Measurements from ENCODE around the gene HSDL1.

DNA sequence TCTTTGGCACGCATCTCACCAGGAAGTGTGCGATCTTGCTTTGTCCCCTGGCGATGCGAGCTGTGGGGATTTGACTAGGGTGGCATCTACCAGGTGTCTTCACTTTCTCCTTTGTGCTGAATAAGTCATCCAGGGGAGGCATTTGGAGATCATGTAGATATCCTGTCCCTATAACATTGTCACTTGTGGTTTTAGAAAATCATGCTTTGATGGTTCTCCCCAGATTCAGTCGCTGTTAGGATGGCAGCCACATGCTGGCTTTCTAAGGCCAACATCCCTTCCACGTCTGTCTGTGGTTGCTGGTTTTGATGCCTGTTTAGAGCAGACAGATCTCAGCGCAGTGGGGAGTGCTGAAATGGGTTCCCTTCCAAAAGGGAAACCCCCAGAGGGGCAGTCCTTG lies 48.5 kb upstream of the HSDL1 start:
- TF ChIP-seq, protein P1, sequence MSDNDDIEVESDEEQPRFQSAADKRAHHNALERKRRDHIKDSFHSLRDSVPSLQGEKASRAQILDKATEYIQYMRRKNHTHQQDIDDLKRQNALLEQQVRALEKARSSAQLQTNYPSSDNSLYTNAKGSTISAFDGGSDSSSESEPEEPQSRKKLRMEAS (IDR thresholded peaks at IDR 0.05; ENCODE audit: low read depth, low read length) = no peak
- TF ChIP-seq, protein P2, sequence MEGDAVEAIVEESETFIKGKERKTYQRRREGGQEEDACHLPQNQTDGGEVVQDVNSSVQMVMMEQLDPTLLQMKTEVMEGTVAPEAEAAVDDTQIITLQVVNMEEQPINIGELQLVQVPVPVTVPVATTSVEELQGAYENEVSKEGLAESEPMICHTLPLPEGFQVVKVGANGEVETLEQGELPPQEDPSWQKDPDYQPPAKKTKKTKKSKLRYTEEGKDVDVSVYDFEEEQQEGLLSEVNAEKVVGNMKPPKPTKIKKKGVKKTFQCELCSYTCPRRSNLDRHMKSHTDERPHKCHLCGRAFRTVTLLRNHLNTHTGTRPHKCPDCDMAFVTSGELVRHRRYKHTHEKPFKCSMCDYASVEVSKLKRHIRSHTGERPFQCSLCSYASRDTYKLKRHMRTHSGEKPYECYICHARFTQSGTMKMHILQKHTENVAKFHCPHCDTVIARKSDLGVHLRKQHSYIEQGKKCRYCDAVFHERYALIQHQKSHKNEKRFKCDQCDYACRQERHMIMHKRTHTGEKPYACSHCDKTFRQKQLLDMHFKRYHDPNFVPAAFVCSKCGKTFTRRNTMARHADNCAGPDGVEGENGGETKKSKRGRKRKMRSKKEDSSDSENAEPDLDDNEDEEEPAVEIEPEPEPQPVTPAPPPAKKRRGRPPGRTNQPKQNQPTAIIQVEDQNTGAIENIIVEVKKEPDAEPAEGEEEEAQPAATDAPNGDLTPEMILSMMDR (IDR thresholded peaks at IDR 0.05; ENCODE audit: low read depth, low read length) = no peak
- no peak for TF ChIP-seq POLR2A (IDR thresholded peaks at IDR 0.05; ENCODE audit: extremely low read depth, insufficient read length)
